Peyer's patch (tissue), 4 donors: ENCODE data around the gene QSER1.

Experiments
- POLR2A ChIP-seq, 2 donors: fragments of 450-650 bp; IDR thresholded peaks; one replicate each; pipeline ENCODE4 v1.5.1; 2017; ENCODE audit warnings: antibody characterized with exemption in 2 of 2, mild to moderate bottlenecking in 2 of 2, moderate library complexity in 2 of 2
- TF ChIP-seq, protein P1 (sequence below), 6 experiments: fragments of 450-650 bp in 4 of 6; fragments of 200-600 bp in 2 of 6; sonication (generic) in 1 of 6; IDR thresholded peaks; one replicate each; pipeline ENCODE4 v1.5.1; 2017 to 2019; ENCODE audit warnings: antibody characterized with exemption in 6 of 6, mild to moderate bottlenecking in 3 of 6, moderate library complexity in 1 of 6

DNA sequence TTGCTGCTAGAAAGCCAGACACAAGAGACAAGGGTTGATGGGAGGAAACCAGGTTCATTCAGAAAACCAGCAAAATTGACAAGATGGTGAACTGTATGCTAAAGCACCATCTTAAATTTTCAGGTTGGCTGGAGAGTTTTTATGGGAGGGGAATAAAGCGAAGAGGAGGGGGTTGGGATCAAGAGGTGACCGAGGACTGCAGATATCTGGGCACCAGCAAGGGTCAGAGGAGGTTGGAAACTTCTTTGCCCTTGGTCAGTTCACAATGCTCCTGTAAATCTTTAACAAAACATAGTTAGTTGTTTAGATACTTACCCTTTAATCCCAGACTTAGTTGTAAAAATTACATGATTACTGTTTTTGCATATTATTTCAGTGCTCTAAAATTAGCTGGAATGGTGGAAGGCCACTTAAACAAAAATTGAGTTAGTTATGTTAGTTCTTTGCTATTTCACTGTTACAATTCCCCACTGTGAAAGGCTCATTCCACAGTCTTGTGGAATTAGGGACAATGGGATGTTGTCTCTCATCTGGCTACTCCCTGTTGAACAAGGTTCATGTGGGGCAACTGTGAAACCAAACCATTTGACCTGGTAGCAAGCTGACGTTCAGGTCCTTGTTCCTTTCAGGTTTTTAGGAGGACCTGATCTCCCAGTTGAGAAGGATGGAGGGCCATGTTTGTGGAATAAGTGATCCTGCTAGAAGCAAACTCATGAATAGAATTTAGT is 30.6 kb upstream of the QSER1 start:
- TF ChIP-seq, protein P1, sequence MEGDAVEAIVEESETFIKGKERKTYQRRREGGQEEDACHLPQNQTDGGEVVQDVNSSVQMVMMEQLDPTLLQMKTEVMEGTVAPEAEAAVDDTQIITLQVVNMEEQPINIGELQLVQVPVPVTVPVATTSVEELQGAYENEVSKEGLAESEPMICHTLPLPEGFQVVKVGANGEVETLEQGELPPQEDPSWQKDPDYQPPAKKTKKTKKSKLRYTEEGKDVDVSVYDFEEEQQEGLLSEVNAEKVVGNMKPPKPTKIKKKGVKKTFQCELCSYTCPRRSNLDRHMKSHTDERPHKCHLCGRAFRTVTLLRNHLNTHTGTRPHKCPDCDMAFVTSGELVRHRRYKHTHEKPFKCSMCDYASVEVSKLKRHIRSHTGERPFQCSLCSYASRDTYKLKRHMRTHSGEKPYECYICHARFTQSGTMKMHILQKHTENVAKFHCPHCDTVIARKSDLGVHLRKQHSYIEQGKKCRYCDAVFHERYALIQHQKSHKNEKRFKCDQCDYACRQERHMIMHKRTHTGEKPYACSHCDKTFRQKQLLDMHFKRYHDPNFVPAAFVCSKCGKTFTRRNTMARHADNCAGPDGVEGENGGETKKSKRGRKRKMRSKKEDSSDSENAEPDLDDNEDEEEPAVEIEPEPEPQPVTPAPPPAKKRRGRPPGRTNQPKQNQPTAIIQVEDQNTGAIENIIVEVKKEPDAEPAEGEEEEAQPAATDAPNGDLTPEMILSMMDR (IDR thresholded peaks at IDR 0.05): no peak
- TF ChIP-seq POLR2A (IDR thresholded peaks at IDR 0.05): no peak
